GM10847 (cell line): ENCODE results near the gene ACAT2.

ENCODE experiments used
- POLR2A ChIP-seq: IDR thresholded peaks from 2 replicates; pipeline ENCODE4 v1.6.1; 2011; ENCODE audit not compliant: insufficient read length; ENCODE audit errors: extremely low read depth

The ACAT2 gene

GRCh38 chr6:159790956-159791598 lies 29.2 kb downstream of the ACAT2 start:
- no peak for TF ChIP-seq POLR2A

- no peak for TF ChIP-seq POLR2A
Measured at GRCh38 chr6:159797554-159797953, 35.7 kb downstream of the ACAT2 start.

DNA sequence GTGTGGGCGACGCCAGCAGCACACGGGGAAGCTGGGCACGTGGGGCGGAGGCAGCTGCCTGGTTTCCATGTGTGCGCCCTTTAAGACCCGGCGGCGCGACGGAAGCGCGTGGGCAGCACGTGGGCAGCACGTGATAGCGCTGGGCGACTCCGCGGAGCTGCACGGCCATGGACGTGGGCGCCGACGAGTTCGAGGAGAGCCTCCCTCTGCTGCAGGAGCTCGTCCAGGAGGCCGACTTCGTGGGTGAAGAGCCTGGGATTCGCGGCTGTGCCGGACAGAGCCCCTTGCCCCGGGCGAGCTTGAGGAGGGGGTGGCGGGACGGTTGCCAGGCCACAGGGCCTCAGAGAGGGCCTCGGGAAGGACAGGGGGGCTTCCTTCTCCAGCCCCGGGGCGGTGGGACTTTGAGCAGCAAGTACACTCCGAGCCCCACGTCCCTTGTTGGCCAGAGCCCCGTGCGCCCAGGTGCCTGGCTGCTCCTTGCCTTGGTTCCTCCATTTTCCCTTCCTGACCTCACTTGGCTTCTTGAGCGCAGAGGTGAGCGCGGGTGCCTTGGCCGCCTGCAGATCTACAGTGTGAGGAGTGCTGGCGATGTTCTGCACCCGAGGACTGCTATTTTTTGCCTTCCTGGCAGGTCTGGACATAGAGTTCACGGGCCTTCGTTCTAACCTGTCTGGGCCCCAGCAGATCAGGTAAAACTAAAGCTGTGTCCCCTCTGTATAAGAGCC lies 38.5 kb downstream of the ACAT2 start, which contains the start of gene PNLDC1:
Gene PNLDC1 (plus strand): TSS at position 136 of the 725 bp plus-strand sequence. CDS start 32 bp downstream, at position 168.
- TF ChIP-seq POLR2A, result no peak

GRCh38 chr6:159801935-159802334 lies 40.1 kb downstream of the ACAT2 start:
- TF ChIP-seq POLR2A, result no peak

DNA sequence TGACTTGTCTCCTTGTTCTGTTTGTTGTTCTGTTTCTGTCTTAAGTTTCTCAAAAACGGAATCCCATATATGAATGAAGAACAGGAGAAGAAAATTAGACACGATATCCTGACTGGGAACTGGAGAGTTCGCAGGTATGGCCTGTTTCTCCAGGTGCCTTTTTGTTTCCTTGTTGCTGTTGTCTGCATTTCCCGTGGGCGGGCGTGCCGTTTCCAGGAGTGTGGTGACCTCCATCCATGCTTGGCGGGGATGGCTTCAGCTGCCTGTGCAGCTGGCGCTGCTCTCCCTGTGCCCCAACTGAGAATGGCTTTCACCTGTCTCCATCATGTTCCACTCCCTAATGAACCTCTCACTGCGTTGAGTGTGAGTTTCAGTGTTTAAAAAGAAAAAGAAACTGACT lies 42.7 kb downstream of the ACAT2 start:
- TF ChIP-seq POLR2A, result no peak

- no peak for TF ChIP-seq POLR2A
Measured at GRCh38 chr6:159805440-159806020, 43.7 kb downstream of the ACAT2 start.

DNA sequence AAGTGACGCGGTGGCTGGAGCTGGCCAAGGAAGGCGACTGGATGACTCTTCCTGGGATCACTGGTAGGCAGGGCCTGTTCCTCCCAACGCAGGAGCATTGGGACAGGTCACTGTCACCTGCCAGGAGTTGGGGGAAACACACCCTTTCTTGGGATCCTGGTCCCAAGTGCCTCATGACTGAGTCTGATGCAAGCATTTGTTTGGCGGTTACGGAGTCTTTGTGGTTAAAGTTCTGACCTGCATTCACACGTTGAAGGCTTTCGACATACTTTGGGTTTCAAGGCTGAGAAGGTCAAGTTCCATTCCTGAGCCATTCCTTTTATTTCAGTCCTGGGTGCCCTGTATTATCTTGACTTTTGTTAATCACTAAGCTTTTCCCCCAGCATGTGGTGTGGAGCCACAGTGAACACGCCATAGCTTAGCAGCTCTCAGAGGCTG lies 44.2 kb downstream of the ACAT2 start:
- no peak for TF ChIP-seq POLR2A

GRCh38 chr6:159807150-159807858 lies 45.5 kb downstream of the ACAT2 start:
- no peak for TF ChIP-seq POLR2A

DNA sequence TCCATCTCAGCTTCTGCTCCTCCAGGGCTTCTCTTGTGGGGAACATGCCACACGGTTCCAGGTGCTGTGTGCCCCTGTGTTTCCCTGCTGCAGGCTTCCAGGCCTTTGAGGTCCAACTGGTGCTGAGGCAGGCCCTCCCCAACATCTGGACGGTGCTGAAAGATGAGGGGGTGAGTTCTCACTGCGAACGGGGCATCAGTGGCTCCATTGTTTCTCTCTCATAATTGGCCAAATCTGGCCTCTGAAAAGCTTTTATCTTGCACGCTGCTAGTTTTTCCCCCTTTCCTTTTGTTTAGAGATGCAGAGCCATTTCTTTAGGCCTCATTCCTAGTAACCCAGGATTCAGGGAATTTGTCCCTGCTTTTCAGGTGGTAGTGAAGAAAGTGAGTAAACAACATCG lies 46.8 kb downstream of the ACAT2 start:
- no peak for TF ChIP-seq POLR2A

GRCh38 chr6:159809149-159809548 lies 47.3 kb downstream of the ACAT2 start:
- TF ChIP-seq POLR2A, result no peak

DNA sequence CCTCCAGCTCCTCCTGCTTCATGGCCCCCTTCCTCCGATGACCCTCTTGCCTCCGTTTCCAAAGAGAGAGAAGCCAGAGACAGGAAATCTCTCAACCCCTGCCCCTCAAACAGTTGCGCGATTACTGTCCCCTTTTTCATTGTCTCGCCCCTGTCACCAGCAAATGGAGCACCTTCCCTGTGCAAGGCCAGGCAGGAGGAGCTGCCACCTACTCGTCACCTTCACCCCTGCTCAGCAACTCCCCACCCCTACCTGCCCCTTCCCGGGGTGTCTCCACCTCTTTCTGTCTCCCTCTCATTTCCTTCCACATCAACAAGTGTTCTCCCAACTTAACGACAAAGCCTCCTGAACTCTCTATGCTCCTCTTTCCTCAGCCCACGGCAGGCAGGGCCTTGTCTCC lies 51.9 kb downstream of the ACAT2 start:
- TF ChIP-seq POLR2A, result no peak

DNA sequence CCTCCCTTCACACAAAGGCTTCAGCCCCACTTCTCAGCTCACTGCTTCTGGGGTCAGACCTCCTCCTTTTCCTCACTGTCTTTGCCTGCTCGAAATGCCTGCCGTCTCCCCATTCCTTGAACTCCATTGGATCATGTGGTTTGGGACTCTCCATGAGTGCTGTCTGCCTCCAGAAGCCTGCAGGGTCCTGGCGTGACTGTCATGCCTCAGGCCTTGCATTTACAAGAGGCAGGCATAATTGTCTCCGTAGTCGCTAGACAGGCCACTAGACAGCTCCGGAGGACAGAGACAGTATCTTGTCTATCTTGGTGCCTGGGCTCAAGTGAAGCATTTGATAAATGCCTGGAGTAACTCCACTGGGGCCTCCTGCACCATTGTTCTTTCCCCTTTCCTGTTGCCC lies 53.6 kb downstream of the ACAT2 start:
- no peak for TF ChIP-seq POLR2A

GRCh38 chr6:159817951-159818739 lies 56.3 kb downstream of the ACAT2 start:
- no peak for TF ChIP-seq POLR2A

GRCh38 chr6:159819098-159819497 lies 57.3 kb downstream of the ACAT2 start:
- no peak for TF ChIP-seq POLR2A
